Endothelial cell of umbilical vein (primary cell): ENCODE data around the gene ANKRD35. TPM values are rescaled to one million over a fixed set of nuclear protein-coding genes. Genes with fewer than 3 reads are reported as not detected.

Experiments
- BruUV-seq: library from RNA; stranded (reverse); fragments of 400-500 nt; replicated peaks from 2 replicates; lab custom pipeline; 2021; lab: Mats Ljungman, UMichigan
- CTCF ChIA-PET: fragments of 300-600, 350-600 bp; sonication (Branson Sonifier 250); formaldehyde crosslinking; loops from one replicate; lab custom pipeline; 2021; ENCODE audit warnings: antibody characterized with exemption, inconsistent platforms; lab: Charles Lee
- POLR2A ChIA-PET: fragments of 300-600, 350-600 bp; sonication (Branson Sonifier 250); formaldehyde crosslinking; loops from one replicate; lab custom pipeline; 2021; ENCODE audit warnings: antibody characterized with exemption, inconsistent platforms; lab: Charles Lee
- DNase-seq: peaks from one replicate; pipeline ENCODE4 v3.0.0-alpha.2; 2011; ENCODE audit warnings: low read depth, low spot score
- FAIRE-seq: peaks from 2 replicates; lab custom pipeline; 2011; peaks lifted over from hg19 to GRCh38; lab: Jason Lieb, UNC
- H2AFZ ChIP-seq: 2 replicates; pipeline ENCODE4 v1.6.0; 2012; ENCODE audit warnings: low read depth, low read length, control low read depth, inconsistent platforms
- H3K27ac ChIP-seq: 2 replicates; pipeline ENCODE4 v1.5.1; 2011; ENCODE audit warnings: low read depth, mild to moderate bottlenecking, control low read depth, low read length, moderate library complexity; ENCODE audit not compliant: insufficient read depth
- H3K27me3 ChIP-seq, 2 experiments: 2 replicates each; pipeline versions ENCODE4 v1.6.0 to v1.6.1; 2011; ENCODE audit warnings: low read length in 2 of 2, mixed read lengths in 1 of 2; ENCODE audit not compliant: control insufficient read depth in 2 of 2, insufficient read depth in 2 of 2
- H3K36me3 ChIP-seq, 2 experiments: 2 replicates in 1 of 2; 3 replicates in 1 of 2; pipeline ENCODE4 v1.5.1; 2011; ENCODE audit warnings: low read length in 2 of 2, mild to moderate bottlenecking in 1 of 2, moderate library complexity in 1 of 2; ENCODE audit not compliant: control insufficient read depth in 2 of 2, insufficient read depth in 2 of 2; ENCODE audit errors: extremely low read depth in 1 of 2
- H3K4me1 ChIP-seq: 3 replicates; pipeline ENCODE4 v1.5.1; 2011; ENCODE audit warnings: mild to moderate bottlenecking, low read length; ENCODE audit not compliant: control insufficient read depth, insufficient read depth; ENCODE audit errors: extremely low read depth
- H3K4me2 ChIP-seq: 2 replicates; pipeline ENCODE4 v1.6.1; 2011; ENCODE audit warnings: low read length, control low read depth, mixed read lengths; ENCODE audit not compliant: insufficient read depth
- H3K4me3 ChIP-seq, 3 experiments: fragments of 200-600 bp in 1 of 3; sonication (generic), shearing (Covaris generic) in 1 of 3; replicated peaks in 1 of 3; 2 replicates each; pipeline ENCODE4 v1.5.1; 2011 to 2016; ENCODE audit warnings: control low read depth in 3 of 3, low read length in 3 of 3, mild to moderate bottlenecking in 2 of 3, inconsistent platforms in 1 of 3, low read depth in 1 of 3, moderate library complexity in 1 of 3; ENCODE audit not compliant: insufficient read depth in 1 of 3
- H3K79me2 ChIP-seq: 2 replicates; pipeline ENCODE4 v1.6.0; 2012; ENCODE audit warnings: low read length, inconsistent platforms; ENCODE audit not compliant: control insufficient read depth, insufficient read depth
- H3K9ac ChIP-seq: replicated peaks from 2 replicates; pipeline ENCODE3; 2011; ENCODE audit warnings: low read length, control low read depth; ENCODE audit not compliant: insufficient read depth; ENCODE audit errors: extremely low read depth
- H3K9me1 ChIP-seq: replicated peaks from 3 replicates; pipeline ENCODE4 v1.6.0; 2011; ENCODE audit warnings: mild to moderate bottlenecking, low read length; ENCODE audit not compliant: control insufficient read depth, insufficient read depth; ENCODE audit errors: extremely low read depth
- H3K9me3 ChIP-seq: replicated peaks from 2 replicates; pipeline ENCODE4 v1.5.1; 2012; ENCODE audit warnings: low read length, inconsistent platforms; ENCODE audit not compliant: control insufficient read depth, insufficient read depth
- H4K20me1 ChIP-seq: replicated peaks from 2 replicates; pipeline ENCODE3; 2011; ENCODE audit warnings: mild to moderate bottlenecking, low read length; ENCODE audit not compliant: control insufficient read depth, insufficient read depth; ENCODE audit errors: extremely low read depth
- EZH2 ChIP-seq: IDR thresholded peaks from 2 replicates; pipeline ENCODE4 v1.6.1; 2012; ENCODE audit warnings: borderline replicate concordance, low read depth, mild to moderate bottlenecking, moderate library complexity, low read length, inconsistent platforms; ENCODE audit not compliant: severe bottlenecking
- FOS ChIP-seq: IDR thresholded peaks from 2 replicates; pipeline ENCODE4 v1.6.1; 2011; ENCODE audit warnings: mild to moderate bottlenecking, low read length, moderate library complexity, borderline replicate concordance; ENCODE audit not compliant: insufficient read depth
- GATA2 ChIP-seq: IDR thresholded peaks from 2 replicates; pipeline ENCODE4 v1.7.0; 2011; ENCODE audit warnings: low read depth, mild to moderate bottlenecking, moderate library complexity, mixed read lengths, low read length; ENCODE audit not compliant: insufficient read length, insufficient read depth
- JUN ChIP-seq: IDR thresholded peaks from 2 replicates; pipeline ENCODE4 v1.6.1; 2011; ENCODE audit warnings: borderline replicate concordance, low read depth; ENCODE audit not compliant: insufficient read length, insufficient read depth
- MAX ChIP-seq: IDR thresholded peaks from 2 replicates; pipeline ENCODE4 v1.6.1; 2011; ENCODE audit not compliant: insufficient read depth, insufficient read length
- MYC ChIP-seq: IDR thresholded peaks from one replicate; pipeline ENCODE4 v1.6.1; 2011; ENCODE audit warnings: mild to moderate bottlenecking, low read depth, low read length
- POLR2A ChIP-seq: IDR thresholded peaks from 2 replicates; pipeline ENCODE4 v1.6.1; 2012; ENCODE audit warnings: low read depth, mild to moderate bottlenecking, control low read depth, low read length
- POLR2AphosphoS5 ChIP-seq: IDR thresholded peaks from 2 replicates; pipeline ENCODE4 v1.6.1; 2012; ENCODE audit warnings: low read depth, mild to moderate bottlenecking, control low read depth, low read length, moderate library complexity; ENCODE audit not compliant: insufficient read depth
- dilution Hi-C: fragments of 300-500 bp; cut with MboI; formaldehyde crosslinking; loops from one replicate; pipeline ENCODE4 v1.15.0; 2019; ENCODE audit warnings: low sequenced_read_pairs; ENCODE audit not compliant: extremely low pct_ligation_motif_present
- intact Hi-C: fragments of 100-400 bp; cut with micrococcal nuclease; formaldehyde crosslinking; loops from one replicate; pipeline ENCODE4 v1.10.0; 2022
- polyA plus RNA-seq, 4 experiments: library from polyadenylated mRNA; depleted of rRNA in 3 of 4; stranded (reverse) in 3 of 4; unstranded in 1 of 4; fragments of >200 nt; gene quantifications; 2 replicates each; pipeline versions ENCODE4 v1.2.1 to v1.2.3, GENCODE V29; 2011 to 2012; ENCODE audit warnings: missing spikeins in 1 of 4
- total RNA-seq: library from RNA; stranded (reverse); gene quantifications from 2 replicates; pipeline ENCODE4 v1.2.3, GENCODE V29; 2021
- TF ChIP-seq, protein P1 (sequence below), 2 donors: IDR thresholded peaks; 1 replicate in 1 of 2; 2 replicates in 1 of 2; pipeline ENCODE4 v1.5.1; 2011; ENCODE audit warnings: low read length in 2 of 2, mild to moderate bottlenecking in 2 of 2, moderate library complexity in 2 of 2, control low read depth in 1 of 2, inconsistent platforms in 1 of 2, low read depth in 1 of 2; ENCODE audit not compliant: insufficient read depth in 1 of 2; ENCODE audit errors: extremely low read depth in 1 of 2

ANKRD35 gene
- total and polyA plus RNA-seq, 2 donors (not counting 3 experiments of a cell fraction or from before 2014, with no cell fraction given), result 0.15 to 0.20 TPM

- Histone ChIP-seq H3K4me1 (peaks cover 8% of the 10 kb centered on the region), H4K20me1 (no peaks in the 10 kb centered on the region), H3K79me2 (no peaks in the 10 kb centered on the region), H3K9me3 (no peaks in the 10 kb centered on the region), H3K27ac (no peak overlapping the region), H2AFZ (peak overlapping the region; percentile 99), H3K4me3 (peak overlapping the region in 1 of 3 experiments; percentile 35), H3K36me3 (no peaks in the 10 kb centered on the region), H3K9me1 (no peaks in the 10 kb centered on the region), H3K27me3 (peaks cover 0 to 3% of the 10 kb centered on the region in 2 experiments), H3K4me2 (peak overlapping the region; percentile 40), H3K9ac (peak overlapping the region; percentile 29)
- dilution Hi-C loops, result no loop called here
- TF ChIP-seq JUN, result no peak
- no peak for TF ChIP-seq POLR2A
- TF ChIP-seq FOS, result no peak
- no peak for TF ChIP-seq MAX
- TF ChIP-seq GATA2, result no peak
- TF ChIP-seq MYC, result no peak
- no peak for TF ChIP-seq POLR2AphosphoS5
- no peak for TF ChIP-seq EZH2
- TF ChIP-seq, protein P1, sequence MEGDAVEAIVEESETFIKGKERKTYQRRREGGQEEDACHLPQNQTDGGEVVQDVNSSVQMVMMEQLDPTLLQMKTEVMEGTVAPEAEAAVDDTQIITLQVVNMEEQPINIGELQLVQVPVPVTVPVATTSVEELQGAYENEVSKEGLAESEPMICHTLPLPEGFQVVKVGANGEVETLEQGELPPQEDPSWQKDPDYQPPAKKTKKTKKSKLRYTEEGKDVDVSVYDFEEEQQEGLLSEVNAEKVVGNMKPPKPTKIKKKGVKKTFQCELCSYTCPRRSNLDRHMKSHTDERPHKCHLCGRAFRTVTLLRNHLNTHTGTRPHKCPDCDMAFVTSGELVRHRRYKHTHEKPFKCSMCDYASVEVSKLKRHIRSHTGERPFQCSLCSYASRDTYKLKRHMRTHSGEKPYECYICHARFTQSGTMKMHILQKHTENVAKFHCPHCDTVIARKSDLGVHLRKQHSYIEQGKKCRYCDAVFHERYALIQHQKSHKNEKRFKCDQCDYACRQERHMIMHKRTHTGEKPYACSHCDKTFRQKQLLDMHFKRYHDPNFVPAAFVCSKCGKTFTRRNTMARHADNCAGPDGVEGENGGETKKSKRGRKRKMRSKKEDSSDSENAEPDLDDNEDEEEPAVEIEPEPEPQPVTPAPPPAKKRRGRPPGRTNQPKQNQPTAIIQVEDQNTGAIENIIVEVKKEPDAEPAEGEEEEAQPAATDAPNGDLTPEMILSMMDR (IDR thresholded peaks at IDR 0.05; ENCODE audit: extremely low read depth in 1 of 2, insufficient read depth in 1 of 2, low read depth in 1 of 2, low read length in 2 of 2), result no peak
- intact Hi-C loops, result no loop called here
- CTCF ChIA-PET, result interaction anchor here (0.9 to 3.0 kb wide), 8 partner anchors 8 to 37 kb away, joined by 3 to 22 read pairs (median 10); partner anchors contain the start of genes ANKRD35, ITGA10, NUDT17 and PIAS3
- peak; percentile 37 for DNase-seq
- POLR2A ChIA-PET, result no interaction called here
- no peak for FAIRE-seq
- no TSS peak for BruUV-seq
Measured at GRCh38 chr1:145871994-145872924, 13.4 kb downstream of the ANKRD35 start.
